HCT116 (cell line): ENCODE measurements around the gene RANBP9. TPM values are rescaled to one million over a fixed set of nuclear protein-coding genes. Genes with fewer than 3 reads are reported as not detected.

Experiments used
- ATAC-seq: fragments of 200-7000 bp; cut with Tn5 transposase; 2 replicates; pipeline ENCODE4 v1.9.1; 2020; ENCODE audit warnings: mild to moderate bottlenecking, moderate library complexity
- BruUV-seq: library from RNA; stranded (reverse); fragments of 400-500 nt; replicated peaks from 2 replicates; lab custom pipeline; 2021; lab: Mats Ljungman, UMichigan
- CTCF ChIA-PET: fragments of 300-600 bp; sonication (Branson Sonifier 250); formaldehyde crosslinking; loops from one replicate; lab custom pipeline; 2021; ENCODE audit warnings: antibody characterized with exemption; lab: Charles Lee
- POLR2A ChIA-PET: fragments of 300-600, 350-600 bp; sonication (Branson Sonifier 250); formaldehyde crosslinking; loops from one replicate; lab custom pipeline; 2021; ENCODE audit warnings: antibody characterized with exemption; lab: Charles Lee
- RAD21 ChIA-PET, 2 experiments: fragments of 300-600 bp; sonication (Branson Sonifier 250); formaldehyde crosslinking; loops; one replicate each; lab custom pipeline; 2023; ENCODE audit warnings: low total read pairs in 2 of 2; ENCODE audit not compliant: uncharacterized antibody in 2 of 2, unreplicated experiment in 2 of 2, low non-redundant PET in 1 of 2; lab: Charles Lee
- DNase-seq: peaks from one replicate; pipeline ENCODE4 v3.0.0-alpha.2; 2010; ENCODE audit warnings: low read depth, low spot score
- H2AFZ ChIP-seq: fragments of 200-600 bp; shearing (Covaris generic), sonication (generic); 2 replicates; pipeline ENCODE4 v1.6.1; 2017; ENCODE audit warnings: low read depth, mixed run types, mixed read lengths, antibody characterized with exemption, low read length; ENCODE audit not compliant: poor library complexity, severe bottlenecking
- H3K27ac ChIP-seq: 2 replicates; pipeline ENCODE4 v1.5.1; 2012; ENCODE audit warnings: low read depth, low read length
- H3K27me3 ChIP-seq: fragments of 200-600 bp; sonication (generic); 2 replicates; pipeline ENCODE4 v1.6.1; 2016; ENCODE audit warnings: mixed run types, low read length, mixed read lengths; ENCODE audit not compliant: insufficient read depth
- H3K36me3 ChIP-seq, 2 experiments: fragments of 200-500 bp in 1 of 2; fragments of 200-600 bp in 1 of 2; sonication (Bioruptor generic) in 1 of 2; sonication (generic) in 1 of 2; 2 replicates each; pipeline versions ENCODE4 v1.5.1 to v1.6.1; 2014 to 2016; ENCODE audit warnings: low read length in 2 of 2, inconsistent platforms in 1 of 2, mixed read lengths in 1 of 2, mixed run types in 1 of 2; ENCODE audit not compliant: insufficient read depth in 2 of 2, control insufficient read depth in 1 of 2
- H3K4me1 ChIP-seq, 2 experiments: fragments of 200-600 bp in 1 of 2; sonication (generic) in 1 of 2; 2 replicates each; pipeline versions ENCODE4 v1.5.1 to v1.6.1; 2012 to 2017; ENCODE audit warnings: low read length in 2 of 2, inconsistent platforms in 1 of 2, mild to moderate bottlenecking in 1 of 2, mixed read lengths in 1 of 2, mixed run types in 1 of 2, moderate library complexity in 1 of 2; ENCODE audit not compliant: insufficient read depth in 2 of 2, control insufficient read depth in 1 of 2
- H3K4me2 ChIP-seq: fragments of 200-600 bp; sonication (generic); 2 replicates; pipeline ENCODE4 v1.6.1; 2017; ENCODE audit warnings: mixed run types, low read length, mixed read lengths
- H3K4me3 ChIP-seq, 2 experiments: fragments of 200-600 bp in 1 of 2; sonication (generic) in 1 of 2; replicated peaks in 1 of 2; 2 replicates each; pipeline ENCODE4 v1.5.1; 2011 to 2016; ENCODE audit warnings: low read length in 2 of 2, control low read depth in 1 of 2, low read depth in 1 of 2, mild to moderate bottlenecking in 1 of 2, mixed read lengths in 1 of 2, mixed run types in 1 of 2
- H3K79me2 ChIP-seq: fragments of 200-600 bp; sonication (generic); 2 replicates; pipeline ENCODE4 v1.6.1; 2017; ENCODE audit warnings: mild to moderate bottlenecking, mixed run types, low read length, moderate library complexity, mixed read lengths; ENCODE audit not compliant: insufficient read depth
- H3K9ac ChIP-seq: fragments of 200-600 bp; sonication (generic); 2 replicates; pipeline ENCODE4 v1.6.1; 2016; ENCODE audit warnings: low read length, mixed read lengths
- H3K9me2 ChIP-seq: fragments of 200-600 bp; sonication (generic), shearing (Covaris generic); 2 replicates; pipeline ENCODE4 v1.6.1; 2017; ENCODE audit warnings: mixed run types, mild to moderate bottlenecking, moderate library complexity; ENCODE audit not compliant: insufficient read depth
- H3K9me3 ChIP-seq, 2 experiments: fragments of 200-500 bp in 1 of 2; fragments of 200-600 bp in 1 of 2; sonication (Bioruptor generic) in 1 of 2; sonication (generic) in 1 of 2; 2 replicates each; pipeline ENCODE4 v1.6.1; 2014 to 2017; ENCODE audit warnings: low read length in 2 of 2, mixed read lengths in 2 of 2, inconsistent platforms in 1 of 2, low read depth in 1 of 2, mild to moderate bottlenecking in 1 of 2, mixed run types in 1 of 2, moderate library complexity in 1 of 2; ENCODE audit not compliant: control insufficient read depth in 1 of 2, insufficient read depth in 1 of 2
- H4K20me1 ChIP-seq: fragments of 200-600 bp; sonication (generic), shearing (Covaris generic); 2 replicates; pipeline ENCODE4 v1.6.1; 2017; ENCODE audit warnings: mixed run types, mild to moderate bottlenecking, moderate library complexity; ENCODE audit not compliant: insufficient read depth
- ATF3 ChIP-seq: IDR thresholded peaks from 2 replicates; pipeline ENCODE4 v1.6.1; 2012
- CBX3 ChIP-seq: IDR thresholded peaks from 2 replicates; pipeline ENCODE4 v1.6.1; 2012; ENCODE audit warnings: low read depth
- EZH2 ChIP-seq: fragments of 200-600 bp; sonication (generic); IDR thresholded peaks from 2 replicates; pipeline ENCODE4 v1.6.1; 2017; ENCODE audit warnings: antibody characterized with exemption, mixed run types
- JUND ChIP-seq: IDR thresholded peaks from 2 replicates; pipeline ENCODE4 v1.6.1; 2012
- POLR2AphosphoS5 ChIP-seq: IDR thresholded peaks from 2 replicates; pipeline ENCODE4 v1.6.1; 2011; ENCODE audit warnings: mild to moderate bottlenecking, low read depth, low read length, moderate library complexity
- RAD21 ChIP-seq: IDR thresholded peaks from 2 replicates; pipeline ENCODE4 v1.6.1; 2012; ENCODE audit warnings: low read depth, mild to moderate bottlenecking
- SP1 ChIP-seq: IDR thresholded peaks from 2 replicates; pipeline ENCODE4 v1.6.1; 2012; ENCODE audit warnings: low read depth
- SRF ChIP-seq: IDR thresholded peaks from 2 replicates; pipeline ENCODE4 v1.6.1; 2012; ENCODE audit warnings: low read depth
- YY1 ChIP-seq: IDR thresholded peaks from 2 replicates; pipeline ENCODE4 v1.6.1; 2011; ENCODE audit warnings: low read length, low read depth, moderate library complexity, mild to moderate bottlenecking; ENCODE audit not compliant: insufficient replicate concordance; ENCODE audit errors: extremely low read depth
- ZFX ChIP-seq: fragments of 450-650 bp; IDR thresholded peaks from 2 replicates; pipeline ENCODE4 v1.6.1; 2017
- ZNF274 ChIP-seq: fragments of 200-500 bp; sonication (Bioruptor generic); IDR thresholded peaks from 2 replicates; pipeline ENCODE4 v1.6.1; 2014; ENCODE audit warnings: mild to moderate bottlenecking, low read depth, low read length, inconsistent platforms
- intact Hi-C: fragments of 100-400 bp; cut with micrococcal nuclease; formaldehyde crosslinking; loops from 2 replicates; pipeline ENCODE4 v1.10.0; 2022
- total RNA-seq: library from RNA; stranded (reverse); gene quantifications from one replicate; pipeline ENCODE4 v1.2.1, GENCODE V29; 2021; ENCODE audit not compliant: unreplicated experiment
- TF ChIP-seq, protein P1 (sequence below): IDR thresholded peaks from 2 replicates; pipeline ENCODE4 v1.6.1; 2012
- TF ChIP-seq, protein P2 (sequence below): IDR thresholded peaks from 2 replicates; pipeline ENCODE4 v1.6.1; 2012; ENCODE audit warnings: low read depth

The RANBP9 gene
- total RNA-seq, 1 experiment from 2014 or later = 48.0 TPM

GRCh38 chr6:13605634-13606033 is 106.0 kb downstream of the RANBP9 start:
- intact Hi-C loops = no loop called here
- Histone ChIP-seq H2AFZ (no peak overlapping the region), H4K20me1 (no peaks in the 10 kb centered on the region), H3K9me3 (no peaks in the 10 kb centered on the region), H3K4me3 (no peak overlapping the region), H3K4me1 (no peaks in the 10 kb centered on the region), H3K27me3 (no peaks in the 10 kb centered on the region), H3K9ac (no peak overlapping the region), H3K27ac (no peak overlapping the region), H3K9me2 (no peaks in the 10 kb centered on the region), H3K36me3 (no peaks in the 10 kb centered on the region), H3K79me2 (no peaks in the 10 kb centered on the region), H3K4me2 (no peak overlapping the region)
- CTCF ChIA-PET = no interaction called here
- no peak for DNase-seq
- ATAC-seq = no peak
- no peak for TF ChIP-seq EZH2
- no peak for TF ChIP-seq JUND
- TF ChIP-seq, protein P1, sequence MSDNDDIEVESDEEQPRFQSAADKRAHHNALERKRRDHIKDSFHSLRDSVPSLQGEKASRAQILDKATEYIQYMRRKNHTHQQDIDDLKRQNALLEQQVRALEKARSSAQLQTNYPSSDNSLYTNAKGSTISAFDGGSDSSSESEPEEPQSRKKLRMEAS = no peak
- RAD21 ChIA-PET = no interaction called here
- POLR2A ChIA-PET = interaction anchor here (1.1 kb wide), 1 partner anchor 9 kb away, joined by 3 read pairs; the partner anchor contains the start of gene NOL7
- BruUV-seq = no TSS peak

DNA sequence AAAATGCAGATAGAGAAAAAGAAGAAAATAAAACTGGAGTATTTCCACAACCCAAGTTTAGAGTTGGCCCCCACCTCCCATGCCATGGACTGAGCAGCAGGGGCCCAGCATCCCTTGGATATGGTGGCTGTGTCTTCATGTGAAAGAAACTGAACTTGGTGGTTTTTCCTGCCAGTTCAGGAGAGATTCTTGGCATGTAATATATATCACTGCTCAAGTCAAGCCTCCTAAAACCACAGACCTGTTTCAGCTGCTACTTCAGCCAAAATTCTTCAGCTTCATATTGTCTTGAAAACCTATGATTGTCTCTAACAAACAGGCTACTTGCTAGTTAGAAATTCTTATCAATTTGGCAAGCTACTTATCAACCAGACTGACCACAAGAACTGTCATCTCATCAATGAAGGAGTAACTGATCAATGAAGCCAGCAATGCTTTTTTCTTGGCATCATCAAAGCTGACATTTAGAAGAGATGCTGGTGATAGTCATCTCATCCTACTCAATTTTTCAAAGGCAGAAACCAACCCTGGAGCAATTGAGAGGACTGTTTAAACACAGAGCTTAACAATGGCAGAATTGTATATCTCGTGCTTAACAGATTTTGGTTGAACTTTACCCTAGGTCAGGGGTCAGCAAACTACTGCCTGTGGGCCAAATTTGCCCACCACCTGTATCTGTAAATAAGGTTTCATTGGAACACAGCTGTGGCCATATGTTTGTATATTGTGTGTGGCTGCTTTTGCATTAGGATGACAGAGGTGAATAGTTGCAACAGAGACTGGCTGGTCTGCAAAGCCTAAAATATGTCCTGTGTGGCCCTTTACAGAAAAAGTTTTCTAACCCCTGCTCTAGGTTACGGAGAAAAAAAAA is 106.9 kb downstream of the RANBP9 start:
- no peak overlapping the region for H3K27ac ChIP-seq
- intact Hi-C loops = no loop called here
- no peaks in the 10 kb centered on the region for H3K9me2 ChIP-seq
- no TSS peak for BruUV-seq
- H3K27me3 ChIP-seq = no peaks in the 10 kb centered on the region
- ChIA-PET CTCF (interaction anchor here (1.2 kb wide), 1 partner anchor 30 kb away, joined by 4 read pairs; the partner anchor contains the start of gene SIRT5), POLR2A (interaction anchor here (1.1 kb wide), 1 partner anchor 10 kb away, joined by 3 read pairs; the partner anchor contains the start of gene NOL7), RAD21 (no interaction called here)
- no peaks in the 10 kb centered on the region for H3K4me1 ChIP-seq
- H3K4me2 ChIP-seq = no peak overlapping the region
- H4K20me1 ChIP-seq = no peaks in the 10 kb centered on the region
- H3K79me2 ChIP-seq = no peaks in the 10 kb centered on the region
- TF ChIP-seq YY1 (no peak), ATF3 (no peak), CBX3 (no peak), ZNF274 (no peak), POLR2AphosphoS5 (no peak), SP1 (no peak), SRF (no peak), ZFX (no peak), RAD21 (no peak)
- TF ChIP-seq, protein P2, sequence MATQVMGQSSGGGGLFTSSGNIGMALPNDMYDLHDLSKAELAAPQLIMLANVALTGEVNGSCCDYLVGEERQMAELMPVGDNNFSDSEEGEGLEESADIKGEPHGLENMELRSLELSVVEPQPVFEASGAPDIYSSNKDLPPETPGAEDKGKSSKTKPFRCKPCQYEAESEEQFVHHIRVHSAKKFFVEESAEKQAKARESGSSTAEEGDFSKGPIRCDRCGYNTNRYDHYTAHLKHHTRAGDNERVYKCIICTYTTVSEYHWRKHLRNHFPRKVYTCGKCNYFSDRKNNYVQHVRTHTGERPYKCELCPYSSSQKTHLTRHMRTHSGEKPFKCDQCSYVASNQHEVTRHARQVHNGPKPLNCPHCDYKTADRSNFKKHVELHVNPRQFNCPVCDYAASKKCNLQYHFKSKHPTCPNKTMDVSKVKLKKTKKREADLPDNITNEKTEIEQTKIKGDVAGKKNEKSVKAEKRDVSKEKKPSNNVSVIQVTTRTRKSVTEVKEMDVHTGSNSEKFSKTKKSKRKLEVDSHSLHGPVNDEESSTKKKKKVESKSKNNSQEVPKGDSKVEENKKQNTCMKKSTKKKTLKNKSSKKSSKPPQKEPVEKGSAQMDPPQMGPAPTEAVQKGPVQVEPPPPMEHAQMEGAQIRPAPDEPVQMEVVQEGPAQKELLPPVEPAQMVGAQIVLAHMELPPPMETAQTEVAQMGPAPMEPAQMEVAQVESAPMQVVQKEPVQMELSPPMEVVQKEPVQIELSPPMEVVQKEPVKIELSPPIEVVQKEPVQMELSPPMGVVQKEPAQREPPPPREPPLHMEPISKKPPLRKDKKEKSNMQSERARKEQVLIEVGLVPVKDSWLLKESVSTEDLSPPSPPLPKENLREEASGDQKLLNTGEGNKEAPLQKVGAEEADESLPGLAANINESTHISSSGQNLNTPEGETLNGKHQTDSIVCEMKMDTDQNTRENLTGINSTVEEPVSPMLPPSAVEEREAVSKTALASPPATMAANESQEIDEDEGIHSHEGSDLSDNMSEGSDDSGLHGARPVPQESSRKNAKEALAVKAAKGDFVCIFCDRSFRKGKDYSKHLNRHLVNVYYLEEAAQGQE = no peak
- no peak overlapping the region for H2AFZ ChIP-seq
- H3K4me3 ChIP-seq = no peak overlapping the region
- H3K9ac ChIP-seq = no peak overlapping the region
- no peaks in the 10 kb centered on the region for H3K9me3 ChIP-seq
- no peaks in the 10 kb centered on the region for H3K36me3 ChIP-seq
- ATAC-seq (no peak), DNase-seq (no peak)
